OCI-LY1 (cell line): ENCODE results near the gene RAB6B.

ENCODE experiments used
- EZH2 ChIP-seq: fragments of 200-600 bp; sonication (generic), shearing (Covaris generic); IDR thresholded peaks from 2 replicates; pipeline ENCODE4 v1.8.0; 2017; ENCODE audit warnings: borderline replicate concordance, mixed run types, mild to moderate bottlenecking, antibody characterized with exemption, low read length, moderate library complexity, mixed read lengths
- TF ChIP-seq, protein P1 (sequence below): fragments of 200-600 bp; sonication (generic), shearing (Covaris generic); IDR thresholded peaks from 2 replicates; pipeline ENCODE4 v1.5.1; 2017; ENCODE audit warnings: mild to moderate bottlenecking, antibody characterized with exemption, low read length, moderate library complexity, mixed read lengths

DNA sequence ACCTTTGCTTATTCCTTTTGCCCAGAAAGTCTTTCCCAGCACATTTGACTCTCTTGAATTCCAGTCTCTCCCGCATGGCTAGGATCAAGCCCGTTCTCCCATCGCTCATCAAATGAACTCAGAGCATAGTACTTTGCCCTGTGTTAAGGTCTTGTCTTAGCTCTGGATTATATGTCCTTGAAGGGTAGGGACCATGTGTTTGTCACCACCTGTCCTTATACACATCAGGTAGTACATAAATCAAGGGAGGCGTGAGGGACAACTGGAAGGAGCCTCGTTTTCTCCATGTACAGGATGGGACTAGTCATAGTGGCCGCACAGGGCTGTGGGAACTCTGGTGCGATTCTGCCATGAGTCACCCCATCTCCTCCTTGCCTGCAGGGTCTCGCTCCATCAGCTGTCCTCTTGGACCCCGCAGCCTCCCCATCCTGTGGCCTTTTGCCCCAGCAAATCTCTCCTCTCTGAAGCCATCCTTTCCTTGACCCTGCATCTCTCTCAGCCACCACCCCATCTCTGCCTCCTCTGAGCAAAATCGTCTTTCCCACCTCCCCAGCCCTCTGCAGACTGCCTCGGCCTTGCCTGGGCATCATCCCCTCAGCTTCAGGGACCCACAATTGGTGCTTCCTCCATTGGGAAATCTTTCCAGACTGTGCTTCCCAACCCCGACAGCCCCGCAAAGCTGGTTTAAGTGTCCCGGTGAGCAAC is 33.4 kb upstream of the RAB6B start:
- TF ChIP-seq, protein P1, sequence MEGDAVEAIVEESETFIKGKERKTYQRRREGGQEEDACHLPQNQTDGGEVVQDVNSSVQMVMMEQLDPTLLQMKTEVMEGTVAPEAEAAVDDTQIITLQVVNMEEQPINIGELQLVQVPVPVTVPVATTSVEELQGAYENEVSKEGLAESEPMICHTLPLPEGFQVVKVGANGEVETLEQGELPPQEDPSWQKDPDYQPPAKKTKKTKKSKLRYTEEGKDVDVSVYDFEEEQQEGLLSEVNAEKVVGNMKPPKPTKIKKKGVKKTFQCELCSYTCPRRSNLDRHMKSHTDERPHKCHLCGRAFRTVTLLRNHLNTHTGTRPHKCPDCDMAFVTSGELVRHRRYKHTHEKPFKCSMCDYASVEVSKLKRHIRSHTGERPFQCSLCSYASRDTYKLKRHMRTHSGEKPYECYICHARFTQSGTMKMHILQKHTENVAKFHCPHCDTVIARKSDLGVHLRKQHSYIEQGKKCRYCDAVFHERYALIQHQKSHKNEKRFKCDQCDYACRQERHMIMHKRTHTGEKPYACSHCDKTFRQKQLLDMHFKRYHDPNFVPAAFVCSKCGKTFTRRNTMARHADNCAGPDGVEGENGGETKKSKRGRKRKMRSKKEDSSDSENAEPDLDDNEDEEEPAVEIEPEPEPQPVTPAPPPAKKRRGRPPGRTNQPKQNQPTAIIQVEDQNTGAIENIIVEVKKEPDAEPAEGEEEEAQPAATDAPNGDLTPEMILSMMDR, result no peak
- TF ChIP-seq EZH2, result no peak
